ENCODE data around the gene XRRA1.

DNA sequence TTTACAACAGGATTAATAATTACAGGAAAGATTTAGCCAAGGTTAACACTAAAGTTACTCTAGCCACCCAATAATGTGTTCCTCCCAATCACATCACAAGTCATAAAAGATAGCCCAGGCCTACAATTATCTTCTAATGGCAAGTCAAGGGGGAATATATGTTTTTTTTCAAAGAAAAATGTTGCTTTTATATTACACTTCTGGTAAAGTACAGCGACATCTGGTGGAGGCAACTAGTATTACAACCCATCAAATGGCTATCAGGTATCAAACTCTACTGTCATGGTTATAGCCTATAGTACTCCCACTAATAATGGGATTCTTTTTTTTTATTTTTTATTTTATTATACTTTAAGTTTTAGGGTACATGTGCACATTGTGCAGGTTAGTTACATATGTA, 71.8 kb downstream of the XRRA1 start:
- TF ChIP-seq YY1 (IDR thresholded peaks at IDR 0.05; ENCODE audit: insufficient read depth, insufficient read length) = no peak
- TF ChIP-seq ZNF274 (IDR thresholded peaks at IDR 0.05; ENCODE audit: low read depth, low read length) = no peak
- TF ChIP-seq SUZ12 (IDR thresholded peaks at IDR 0.05; ENCODE audit: extremely low read depth, insufficient read depth, insufficient read length) = no peak
